ENCODE data around the gene SLIT3. TPM values are rescaled to one million over a fixed set of nuclear protein-coding genes. Genes with fewer than 3 reads are reported as not detected.

SLIT3 gene
- total RNA-seq, 2 experiments from 2014 or later = not detected

- H3K9me3 ChIP-seq (ENCODE audit: control insufficient read depth in 1 of 2, insufficient read depth in 1 of 2, low read length in 2 of 2) = no peaks in the 10 kb centered on the region
- H3K4me1 Mint-ChIP-seq (ENCODE audit: low read depth) = no peaks in the 10 kb centered on the region
- no peaks in the 10 kb centered on the region for H3K9me3 Mint-ChIP-seq
- DNase-seq (no peak), ATAC-seq (ENCODE audit: poor library complexity) (no peak)
- H3K27ac ChIP-seq (ENCODE audit: low read depth in 1 of 2, low read length in 2 of 2) = no peak overlapping the region
- intact Hi-C loops (cut with DNase I, micrococcal nuclease) = no loop called here
- H3K27me3 Mint-ChIP-seq = no peaks in the 10 kb centered on the region
- H3K27me3 ChIP-seq (ENCODE audit: control insufficient read depth in 1 of 2, insufficient read depth in 2 of 2, low read length in 2 of 2) = no peaks in the 10 kb centered on the region
- H3K4me1 ChIP-seq (ENCODE audit: insufficient read depth, low read length) = no peaks in the 10 kb centered on the region
- no peaks in the 10 kb centered on the region for H3K36me3 Mint-ChIP-seq (ENCODE audit: low read depth)
- POLR2A ChIA-PET = no interaction called here
- H3K36me3 ChIP-seq (ENCODE audit: insufficient read depth, low read length) = no peaks in the 10 kb centered on the region
- no peak overlapping the region for H3K4me3 ChIP-seq (ENCODE audit: low read length)
- no peak overlapping the region for H3K27ac Mint-ChIP-seq
- H3K4me3 Mint-ChIP-seq = no peak overlapping the region
- TF ChIP-seq CTCF (IDR thresholded peaks at IDR 0.05) = no peak
- CTCF ChIA-PET = no interaction called here
Observed at GRCh38 chr5:168951356-168951755, 349.6 kb downstream of the SLIT3 start.

GRCh38 chr5:168950241-168950951 is 350.5 kb downstream of the SLIT3 start:
- no peaks in the 10 kb centered on the region for H3K9me3 ChIP-seq (ENCODE audit: control insufficient read depth in 1 of 2, insufficient read depth in 1 of 2, low read length in 2 of 2)
- no peaks in the 10 kb centered on the region for H3K9me3 Mint-ChIP-seq
- H3K36me3 Mint-ChIP-seq (ENCODE audit: low read depth) = no peaks in the 10 kb centered on the region
- ChIA-PET CTCF (no interaction called here), POLR2A (no interaction called here)
- no peaks in the 10 kb centered on the region for H3K4me1 ChIP-seq (ENCODE audit: insufficient read depth, low read length)
- intact Hi-C loops (cut with DNase I, micrococcal nuclease) = no loop called here
- TF ChIP-seq CTCF (IDR thresholded peaks at IDR 0.05) = no peak
- H3K4me3 Mint-ChIP-seq = no peak overlapping the region
- H3K4me3 ChIP-seq (ENCODE audit: low read length) = no peak overlapping the region
- no peak overlapping the region for H3K27ac ChIP-seq (ENCODE audit: low read depth in 1 of 2, low read length in 2 of 2)
- no peaks in the 10 kb centered on the region for H3K27me3 Mint-ChIP-seq
- H3K27me3 ChIP-seq (ENCODE audit: control insufficient read depth in 1 of 2, insufficient read depth in 2 of 2, low read length in 2 of 2) = no peaks in the 10 kb centered on the region
- H3K36me3 ChIP-seq (ENCODE audit: insufficient read depth, low read length) = no peaks in the 10 kb centered on the region
- H3K4me1 Mint-ChIP-seq (ENCODE audit: low read depth) = no peaks in the 10 kb centered on the region
- DNase-seq (no peak), ATAC-seq (ENCODE audit: poor library complexity) (no peak)
- no peak overlapping the region for H3K27ac Mint-ChIP-seq

- H3K36me3 Mint-ChIP-seq (ENCODE audit: low read depth) = no peaks in the 10 kb centered on the region
- no peaks in the 10 kb centered on the region for H3K9me3 Mint-ChIP-seq
- Histone ChIP-seq H3K4me1 (ENCODE audit: insufficient read depth, low read length) (no peaks in the 10 kb centered on the region), H3K9me3 (ENCODE audit: control insufficient read depth in 1 of 2, insufficient read depth in 1 of 2, low read length in 2 of 2) (no peaks in the 10 kb centered on the region), H3K27me3 (ENCODE audit: control insufficient read depth in 1 of 2, insufficient read depth in 2 of 2, low read length in 2 of 2) (no peaks in the 10 kb centered on the region), H3K36me3 (ENCODE audit: insufficient read depth, low read length) (no peaks in the 10 kb centered on the region), H3K4me3 (ENCODE audit: low read length) (no peak overlapping the region), H3K27ac (ENCODE audit: low read depth in 1 of 2, low read length in 2 of 2) (no peak overlapping the region)
- no peaks in the 10 kb centered on the region for H3K4me1 Mint-ChIP-seq (ENCODE audit: low read depth)
- no peaks in the 10 kb centered on the region for H3K27me3 Mint-ChIP-seq
- CTCF ChIA-PET = no interaction called here
- H3K4me3 Mint-ChIP-seq = no peak overlapping the region
- no peak for TF ChIP-seq CTCF (IDR thresholded peaks at IDR 0.05)
- ATAC-seq (ENCODE audit: poor library complexity) (no peak), DNase-seq (no peak)
- H3K27ac Mint-ChIP-seq = no peak overlapping the region
- POLR2A ChIA-PET = no interaction called here
- intact Hi-C loops (cut with DNase I, micrococcal nuclease) = no loop called here
Observed at GRCh38 chr5:168948746-168949145, 352.2 kb downstream of the SLIT3 start.
